ENCODE measurements around the gene SIPA1L3.

The SIPA1L3 gene

GRCh38 chr19:38234615-38235014 lies 327.6 kb downstream of the SIPA1L3 start:
- no peak for DNase-seq (ENCODE audit: low spot score)

GRCh38 chr19:38239816-38240215 lies 332.8 kb downstream of the SIPA1L3 start:
- DNase-seq (ENCODE audit: low spot score) = no peak

GRCh38 chr19:38243279-38243673 lies 336.3 kb downstream of the SIPA1L3 start:
- DNase-seq (ENCODE audit: low spot score) = no peak

GRCh38 chr19:38245826-38246498 lies 339.0 kb downstream of the SIPA1L3 start:
- no peak for DNase-seq (ENCODE audit: low spot score)

- DNase-seq (ENCODE audit: low spot score) = no peak
Observed at GRCh38 chr19:38247126-38247525, 340.1 kb downstream of the SIPA1L3 start.

GRCh38 chr19:38247734-38248268 lies 340.8 kb downstream of the SIPA1L3 start:
- no peak for DNase-seq (ENCODE audit: low spot score)

GRCh38 chr19:38248421-38248820 lies 341.4 kb downstream of the SIPA1L3 start:
- DNase-seq (ENCODE audit: low spot score) = no peak

- no peak for DNase-seq (ENCODE audit: low spot score)
Observed at GRCh38 chr19:38250428-38250820, 343.4 kb downstream of the SIPA1L3 start.

- no peak for DNase-seq (ENCODE audit: low spot score)
Observed at GRCh38 chr19:38250821-38251563, 344.0 kb downstream of the SIPA1L3 start.

GRCh38 chr19:38251564-38252051 lies 344.6 kb downstream of the SIPA1L3 start:
- no peak for DNase-seq (ENCODE audit: low spot score)

GRCh38 chr19:38252385-38252784 lies 345.4 kb downstream of the SIPA1L3 start:
- no peak for DNase-seq (ENCODE audit: low spot score)

GRCh38 chr19:38252941-38253691 lies 346.1 kb downstream of the SIPA1L3 start:
- no peak for DNase-seq (ENCODE audit: low spot score)

GRCh38 chr19:38253788-38254187 lies 346.8 kb downstream of the SIPA1L3 start:
- DNase-seq (ENCODE audit: low spot score) = no peak

- no peak for DNase-seq (ENCODE audit: low spot score)
Observed at GRCh38 chr19:38255383-38256014, 348.5 kb downstream of the SIPA1L3 start.

All from germinal center (tissue), 1 donor.